ENCODE data around the gene SLCO6A1.
"Not testable (repeated sequence)": the region's sequence is repeated elsewhere in the genome, so short reads cannot be mapped to it uniquely, and the experiment has no call there.

The SLCO6A1 gene

DNA sequence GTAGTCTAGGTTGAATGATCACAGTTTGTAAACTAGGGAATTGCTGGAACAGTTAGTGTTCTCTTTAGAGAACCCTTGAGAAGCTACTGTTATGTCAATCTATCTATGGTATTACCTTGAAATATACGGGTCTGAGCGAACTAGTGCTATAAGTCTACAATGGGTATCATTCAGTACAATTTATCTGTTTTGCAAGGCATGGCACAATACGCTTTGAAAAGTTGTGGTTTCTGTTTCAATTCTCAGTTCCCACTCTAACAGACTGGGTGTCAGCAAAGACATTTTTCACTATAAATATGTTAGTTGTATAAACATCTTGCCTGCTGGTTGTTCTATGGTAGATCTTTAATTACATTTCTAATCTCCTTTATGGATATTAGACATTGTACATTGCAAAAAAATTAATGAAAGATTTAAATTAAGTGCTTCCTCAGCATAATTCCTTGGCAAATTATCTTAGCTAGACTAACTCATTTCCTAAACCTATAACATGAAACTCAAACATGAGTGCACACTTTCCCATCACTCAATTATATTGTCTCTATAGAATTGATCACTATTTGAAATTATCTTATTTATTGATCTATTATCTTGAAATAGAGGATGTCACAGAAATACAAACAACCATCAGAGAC lies 24.9 kb upstream of the SLCO6A1 start:
- H3K27me3 Mint-ChIP-seq, result peaks cover 8% of the 10 kb centered on the region
- ATAC-seq (no peak), DNase-seq (no peak)
- H3K4me3 Mint-ChIP-seq, result no peak overlapping the region
- no peak overlapping the region for H3K27ac Mint-ChIP-seq
- no peaks in the 10 kb centered on the region for H3K4me1 Mint-ChIP-seq
- peaks cover 5 to 10% of the 10 kb centered on the region in 2 donors for H3K9me3 Mint-ChIP-seq

DNA sequence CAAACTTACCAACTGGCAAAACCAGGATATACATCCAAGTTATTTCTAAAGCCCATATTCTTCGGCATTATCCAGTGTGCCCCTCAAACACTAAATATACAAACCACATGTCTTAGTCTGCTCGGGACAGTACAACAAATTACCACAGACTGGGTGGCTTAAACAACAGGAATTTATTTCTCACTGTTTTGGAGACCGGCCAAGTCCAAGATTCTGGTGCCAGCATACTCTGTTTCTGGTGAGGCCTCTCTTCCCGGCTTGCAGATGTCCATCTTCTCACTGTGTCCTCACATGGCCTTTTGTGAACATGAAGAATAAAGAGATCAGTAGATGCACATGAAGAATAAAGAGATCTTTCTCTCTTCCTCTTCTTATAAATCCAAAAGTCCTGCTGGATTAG lies 12.9 kb upstream of the SLCO6A1 start:
- ATAC-seq (no peak), DNase-seq (no peak)
- Mint-ChIP-seq H3K9me3 (no peaks in the 10 kb centered on the region), H3K27ac (no peak overlapping the region), H3K4me1 (no peaks in the 10 kb centered on the region), H3K4me3 (no peak overlapping the region), H3K27me3 (no peaks in the 10 kb centered on the region)

DNA sequence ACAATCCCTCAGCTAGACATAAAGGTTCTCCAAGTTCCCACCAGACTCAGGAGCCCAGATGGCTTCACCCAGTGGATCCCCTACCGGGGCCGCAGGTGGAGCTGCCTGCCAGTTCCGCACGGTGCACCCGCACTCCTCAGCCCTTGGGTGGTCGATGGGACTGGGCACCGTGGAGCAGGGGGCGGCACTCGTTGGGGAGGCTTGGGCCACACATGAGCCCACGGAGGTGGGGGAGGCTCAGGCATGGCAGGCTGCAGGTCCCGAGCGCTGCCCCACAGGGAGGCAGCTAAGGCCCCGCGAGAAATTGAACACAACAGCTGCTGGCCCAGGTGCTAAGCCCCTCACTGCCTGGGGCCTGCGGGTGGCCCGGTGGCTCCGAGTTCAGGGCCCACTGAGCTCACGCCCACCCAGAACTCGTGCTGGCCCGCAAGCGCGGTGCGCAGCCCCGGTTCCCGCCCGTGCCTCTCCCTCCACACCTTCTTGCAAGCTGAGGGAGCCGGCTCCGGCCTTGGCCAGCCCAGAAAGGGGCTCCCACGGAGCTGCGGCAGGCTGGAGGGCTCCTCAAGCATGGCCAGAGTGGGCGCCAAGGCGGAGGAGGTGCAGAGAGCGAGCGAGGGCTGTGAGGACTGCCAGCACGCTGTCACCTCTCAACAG lies 7.4 kb downstream of the SLCO6A1 start:
- not testable (repeated sequence) for H3K27ac Mint-ChIP-seq, DNase-seq, ATAC-seq, H3K4me3 Mint-ChIP-seq, H3K9me3 Mint-ChIP-seq, H3K4me1 Mint-ChIP-seq, H3K27me3 Mint-ChIP-seq

DNA sequence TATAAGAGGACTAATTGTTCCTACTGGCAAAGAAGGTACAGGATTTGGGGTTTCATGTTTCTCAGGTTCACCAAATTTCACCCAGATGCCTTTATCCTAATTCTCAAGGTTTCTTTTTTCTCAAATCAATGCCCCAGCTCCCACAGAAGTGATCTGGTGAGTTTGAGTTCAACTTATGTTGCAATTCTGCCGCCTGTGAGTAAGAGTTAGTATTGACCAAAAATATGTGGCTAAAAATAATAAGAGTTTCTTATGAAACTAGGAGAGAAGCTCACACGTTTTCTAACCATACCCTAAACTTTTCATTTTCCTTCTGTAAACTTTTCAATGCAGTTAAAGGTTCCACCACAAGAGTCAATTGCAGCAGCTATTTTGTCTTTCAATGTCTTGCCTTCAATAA lies 15.1 kb downstream of the SLCO6A1 start:
- Mint-ChIP-seq H3K27me3 (no peaks in the 10 kb centered on the region), H3K27ac (no peak overlapping the region), H3K9me3 (no peaks in the 10 kb centered on the region), H3K4me3 (no peak overlapping the region), H3K4me1 (no peaks in the 10 kb centered on the region)
- DNase-seq (no peak), ATAC-seq (no peak)

DNA sequence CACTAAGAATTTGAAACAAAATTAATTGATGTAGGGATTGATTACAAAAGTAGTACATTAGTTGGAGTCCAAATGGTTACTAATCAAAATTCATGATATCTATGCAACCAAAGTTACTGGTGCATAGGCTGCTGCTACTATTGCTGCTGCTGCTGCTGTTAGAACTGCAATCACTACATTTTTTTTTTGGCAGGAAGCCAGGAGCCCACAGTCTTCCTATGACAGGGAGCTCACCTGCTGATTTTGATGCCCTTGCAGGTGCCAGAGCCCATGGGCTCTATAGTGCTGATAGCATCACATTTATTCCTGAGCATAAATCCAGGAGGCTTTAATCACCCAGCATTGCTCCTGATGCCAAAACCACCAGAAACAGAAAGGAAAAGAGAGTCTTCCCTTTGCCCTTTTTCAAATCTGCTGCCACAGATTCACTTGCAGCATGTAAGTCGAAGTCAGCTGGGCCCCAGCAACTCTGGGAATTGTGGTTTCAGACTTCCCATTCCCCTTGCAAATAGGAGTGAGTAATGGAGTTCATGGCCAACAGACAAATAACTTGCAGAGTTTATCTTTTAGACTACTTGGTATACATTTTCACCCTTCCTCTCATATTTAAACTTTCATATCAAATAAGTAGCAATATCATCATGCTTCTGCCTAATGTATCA lies 17.6 kb downstream of the SLCO6A1 start:
- Mint-ChIP-seq H3K4me1 (no peaks in the 10 kb centered on the region), H3K9me3 (no peaks in the 10 kb centered on the region), H3K4me3 (no peak overlapping the region), H3K27me3 (no peaks in the 10 kb centered on the region), H3K27ac (no peak overlapping the region)
- ATAC-seq (no peak), DNase-seq (no peak)

DNA sequence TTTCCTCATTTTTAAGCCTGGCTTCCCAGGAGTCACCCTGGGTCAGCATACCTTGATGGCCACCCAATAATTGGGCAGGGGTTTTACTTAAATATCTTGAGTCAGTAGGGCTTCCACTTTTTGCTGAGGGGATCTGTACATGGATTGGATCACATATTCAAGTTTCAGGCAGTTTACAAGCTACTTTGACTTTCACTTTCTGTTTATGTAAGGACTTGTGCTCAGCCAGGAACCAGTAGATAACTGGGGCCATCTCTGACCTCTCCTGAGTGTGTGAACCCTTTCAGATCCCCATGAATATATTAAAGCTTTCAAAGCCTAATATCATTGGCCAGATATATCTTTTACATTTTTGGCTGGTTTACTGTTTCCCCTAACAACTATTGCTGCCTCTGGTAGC lies 45.1 kb downstream of the SLCO6A1 start:
- Mint-ChIP-seq H3K9me3 (peaks cover 0 to 7% of the 10 kb centered on the region in 2 donors), H3K27me3 (no peaks in the 10 kb centered on the region), H3K27ac (no peak overlapping the region), H3K4me1 (no peaks in the 10 kb centered on the region), H3K4me3 (no peak overlapping the region)
- DNase-seq (no peak), ATAC-seq (no peak)

DNA sequence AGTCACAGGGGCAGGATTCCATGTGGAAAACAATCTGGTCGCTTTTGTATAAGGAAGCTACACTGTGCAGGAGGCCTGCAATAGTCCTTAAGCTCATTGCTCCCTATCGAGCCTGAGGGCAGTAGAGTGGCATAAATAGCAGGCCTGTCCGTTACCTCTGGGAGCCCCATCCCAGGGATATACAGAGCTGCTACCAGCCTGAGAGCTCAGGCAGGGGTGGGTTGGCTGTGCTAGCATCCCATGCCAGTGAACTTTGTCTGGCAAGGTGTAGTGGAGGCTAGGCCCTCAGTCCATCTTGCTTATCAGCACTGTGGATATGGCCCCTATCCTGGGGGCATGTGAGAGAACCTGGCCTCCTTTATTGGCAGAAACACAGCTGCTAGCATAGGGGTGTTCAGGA lies 47.7 kb downstream of the SLCO6A1 start:
- ATAC-seq (peak; percentile 31), DNase-seq (no peak)
- H3K27ac Mint-ChIP-seq, result no peak overlapping the region
- peaks cover 0 to 16% of the 10 kb centered on the region in 2 donors for H3K9me3 Mint-ChIP-seq
- H3K27me3 Mint-ChIP-seq, result no peaks in the 10 kb centered on the region
- H3K4me3 Mint-ChIP-seq, result no peak overlapping the region
- H3K4me1 Mint-ChIP-seq, result no peaks in the 10 kb centered on the region

DNA sequence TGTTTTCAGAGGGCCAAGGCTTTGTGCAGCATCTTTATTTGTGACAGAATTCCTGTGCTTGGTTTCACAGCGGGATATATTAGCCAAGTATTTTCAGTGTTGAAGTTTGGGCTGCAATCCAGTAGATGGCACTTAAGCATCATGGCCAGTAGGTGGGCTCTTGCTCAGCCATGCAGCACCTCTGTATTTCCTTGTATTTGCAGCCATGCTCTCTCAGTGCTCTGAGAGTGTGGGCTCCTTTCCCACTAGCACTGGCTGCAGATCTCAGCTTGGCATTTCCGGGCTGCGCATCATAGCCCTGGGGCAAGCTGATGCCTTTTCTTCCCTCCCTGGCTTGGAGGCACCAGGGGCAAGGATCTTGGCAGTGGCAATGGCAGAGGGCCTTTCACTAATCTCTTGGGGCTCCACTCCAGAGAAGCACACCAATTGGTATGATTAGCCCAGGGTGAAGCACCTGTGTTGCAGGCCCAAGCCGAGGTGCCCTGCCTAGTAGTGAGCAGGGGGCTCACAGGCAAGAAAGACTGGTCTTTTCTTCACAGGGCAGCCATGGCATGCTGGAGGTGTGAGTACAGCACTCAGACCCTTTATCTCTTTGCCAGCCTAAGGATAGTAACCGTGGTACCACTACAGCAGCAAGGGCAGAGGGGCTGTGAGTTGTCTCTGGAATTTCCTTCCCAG lies 48.3 kb downstream of the SLCO6A1 start:
- Mint-ChIP-seq H3K4me1 (no peaks in the 10 kb centered on the region), H3K27me3 (no peaks in the 10 kb centered on the region), H3K9me3 (peaks cover 0 to 16% of the 10 kb centered on the region in 2 donors), H3K4me3 (no peak overlapping the region), H3K27ac (no peak overlapping the region)
- DNase-seq (no peak), ATAC-seq (no peak)

DNA sequence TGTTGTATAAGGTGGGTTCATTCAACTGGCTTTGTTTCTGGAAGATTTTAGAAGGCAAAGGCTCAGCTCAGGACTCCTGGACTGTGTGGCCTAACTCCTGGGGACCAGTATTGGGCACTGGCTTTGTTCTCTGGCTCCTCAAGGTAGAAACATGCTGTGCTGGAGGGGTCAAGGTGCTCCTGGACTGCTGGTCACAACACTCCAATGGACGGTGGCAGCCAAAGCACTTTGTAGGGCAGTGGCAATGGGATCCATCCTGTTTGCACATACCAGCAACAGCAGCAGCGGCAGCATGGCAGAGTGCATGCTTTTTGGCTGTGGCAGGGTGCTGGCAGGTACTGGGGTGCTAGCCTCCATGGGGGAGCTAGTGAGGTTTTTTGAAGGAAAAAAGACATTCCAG lies 65.3 kb downstream of the SLCO6A1 start:
- Mint-ChIP-seq H3K9me3 (peaks cover 0 to 14% of the 10 kb centered on the region in 2 donors), H3K4me3 (no peak overlapping the region), H3K27me3 (no peaks in the 10 kb centered on the region), H3K4me1 (no peaks in the 10 kb centered on the region), H3K27ac (no peak overlapping the region)
- DNase-seq (no peak), ATAC-seq (no peak)

DNA sequence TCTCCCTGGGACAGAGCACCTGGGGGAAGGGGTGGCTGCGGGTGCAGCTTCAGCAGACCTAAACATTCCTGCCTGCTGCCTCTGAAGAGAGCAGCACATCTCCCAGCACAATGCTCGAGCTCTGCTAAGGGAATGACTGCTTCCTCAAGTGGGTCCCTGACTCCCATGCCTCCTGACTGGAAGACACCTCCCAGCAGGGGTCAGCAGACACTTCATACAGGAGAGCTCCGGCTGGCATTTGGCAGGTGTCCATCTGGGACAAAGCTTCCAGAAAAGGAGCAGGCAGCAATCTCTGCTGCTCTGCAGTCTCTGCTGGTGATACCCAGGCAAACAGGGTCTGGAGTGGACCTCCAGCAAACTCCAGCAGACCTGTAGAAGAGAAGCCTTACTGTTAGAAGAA lies 77.2 kb downstream of the SLCO6A1 start:
- no peak for DNase-seq
- Mint-ChIP-seq H3K27ac (no peak overlapping the region), H3K27me3 (no peaks in the 10 kb centered on the region), H3K4me3 (no peak overlapping the region), H3K4me1 (no peaks in the 10 kb centered on the region), H3K9me3 (peaks cover 4 to 31% of the 10 kb centered on the region in 2 donors)
- no peak for ATAC-seq

DNA sequence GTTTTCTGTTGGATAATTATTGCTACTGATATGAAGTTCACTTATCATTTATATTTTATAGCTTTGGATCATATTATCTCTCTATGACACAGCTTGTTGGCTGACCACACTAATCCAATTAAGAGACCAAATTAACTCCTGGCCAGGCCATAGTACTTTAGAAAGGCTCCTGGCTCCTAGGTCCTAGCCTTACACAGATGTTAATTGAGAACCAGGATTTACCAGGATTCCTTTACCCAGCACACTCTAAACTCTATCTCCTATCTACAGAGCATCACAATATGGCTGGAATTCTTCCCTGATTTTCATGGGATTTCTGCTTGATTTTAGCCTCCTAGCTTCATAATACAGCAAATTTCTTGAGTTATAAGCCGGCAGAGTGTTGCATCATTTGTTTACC lies 80.3 kb downstream of the SLCO6A1 start:
- Mint-ChIP-seq H3K27me3 (no peaks in the 10 kb centered on the region), H3K4me3 (no peak overlapping the region), H3K9me3 (peaks cover 0 to 7% of the 10 kb centered on the region in 2 donors), H3K4me1 (no peaks in the 10 kb centered on the region), H3K27ac (peak overlapping the region in 1 of 2 donors; percentile 72)
- no peak for ATAC-seq
- DNase-seq, result no peak

DNA sequence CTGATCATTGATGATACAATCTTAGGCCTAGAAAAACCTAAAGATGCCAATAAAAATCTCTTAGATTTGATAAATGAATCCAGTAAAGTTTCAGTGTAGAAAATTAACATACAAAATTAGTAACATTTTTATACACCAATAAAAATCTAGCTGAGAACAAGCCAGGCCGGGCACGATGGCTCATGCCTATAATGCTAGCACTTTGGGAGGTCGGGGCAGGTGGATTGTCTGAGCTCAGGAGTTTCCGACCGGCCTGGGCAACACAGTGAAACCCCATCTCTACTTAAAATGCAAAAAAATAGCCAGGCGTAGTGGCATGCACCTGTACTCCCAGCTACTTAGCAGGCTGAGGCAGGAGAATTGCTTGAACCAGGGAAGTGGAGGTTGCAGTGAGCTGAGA lies 84.4 kb downstream of the SLCO6A1 start:
- no peak overlapping the region for H3K27ac Mint-ChIP-seq
- no peak for DNase-seq
- ATAC-seq, result no peak
- H3K4me3 Mint-ChIP-seq, result no peak overlapping the region
- H3K27me3 Mint-ChIP-seq, result no peaks in the 10 kb centered on the region
- H3K4me1 Mint-ChIP-seq, result no peaks in the 10 kb centered on the region
- H3K9me3 Mint-ChIP-seq, result peaks cover 5 to 7% of the 10 kb centered on the region in 2 donors

DNA sequence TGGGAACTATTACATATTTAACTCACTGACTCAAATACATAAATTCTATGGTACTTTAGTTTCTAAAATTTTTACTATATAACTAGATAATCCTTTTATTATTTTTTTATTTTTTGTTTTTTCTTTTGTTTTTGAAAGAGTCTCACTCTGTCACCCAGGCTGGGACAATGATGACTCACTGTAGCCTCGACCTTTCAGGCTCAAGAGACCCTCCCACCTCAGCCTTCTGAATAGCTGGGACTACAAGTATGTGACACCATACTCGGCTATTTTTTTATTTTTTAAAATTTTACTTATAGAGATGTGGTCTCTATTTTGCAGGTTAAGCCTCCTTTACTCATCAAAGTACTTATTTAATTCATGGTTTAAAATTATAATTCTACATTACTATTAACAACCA lies 110.6 kb downstream of the SLCO6A1 start:
- Mint-ChIP-seq H3K27me3 (no peaks in the 10 kb centered on the region), H3K4me1 (no peaks in the 10 kb centered on the region), H3K9me3 (peaks cover 8 to 16% of the 10 kb centered on the region in 2 donors), H3K4me3 (no peak overlapping the region), H3K27ac (no peak overlapping the region)
- DNase-seq (no peak), ATAC-seq (no peak)

DNA sequence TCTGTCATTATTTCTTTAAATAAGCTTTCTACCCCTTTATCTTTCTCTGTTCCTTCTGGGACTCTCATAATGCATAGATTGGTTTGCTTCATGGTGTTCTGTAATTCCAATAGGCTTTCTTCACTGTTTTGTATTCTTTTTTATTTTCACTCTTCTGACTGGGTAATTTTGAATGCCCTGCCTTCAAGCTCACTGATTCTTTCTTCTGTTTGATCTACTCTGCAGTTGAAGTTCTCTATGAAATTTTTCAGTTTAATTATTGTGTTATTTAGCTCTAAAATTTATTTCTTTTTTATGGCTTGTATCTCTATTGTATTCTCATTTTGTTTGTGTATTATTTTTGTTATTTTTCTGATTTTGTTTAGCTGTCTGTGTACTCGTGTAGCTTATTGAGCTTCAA lies 113.4 kb downstream of the SLCO6A1 start:
- Mint-ChIP-seq H3K27ac (no peak overlapping the region), H3K4me1 (no peaks in the 10 kb centered on the region), H3K27me3 (no peaks in the 10 kb centered on the region), H3K9me3 (peaks cover 12 to 16% of the 10 kb centered on the region in 2 donors), H3K4me3 (no peak overlapping the region)
- DNase-seq (no peak), ATAC-seq (no peak)

DNA sequence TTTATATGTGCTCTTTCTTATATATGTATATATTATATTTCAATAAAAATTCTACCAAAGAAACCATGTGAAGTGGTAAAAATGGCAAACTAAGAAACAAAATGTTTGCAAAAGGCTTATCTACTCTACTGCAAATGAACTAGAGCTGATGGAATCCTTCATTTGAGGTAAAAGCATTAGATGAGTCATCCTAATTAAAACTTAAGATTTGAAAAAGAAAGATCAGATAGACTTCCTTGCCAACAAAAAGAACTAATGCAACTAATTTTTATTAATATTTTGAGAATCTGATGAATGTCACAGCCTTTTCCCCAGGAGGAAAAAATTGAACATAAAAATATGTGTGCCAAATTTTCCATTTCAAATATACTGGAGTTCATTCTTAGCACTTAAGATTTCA lies 118.6 kb downstream of the SLCO6A1 start:
- ATAC-seq, result no peak
- Mint-ChIP-seq H3K4me1 (no peaks in the 10 kb centered on the region), H3K9me3 (peaks cover 4 to 9% of the 10 kb centered on the region in 2 donors), H3K27ac (no peak overlapping the region), H3K27me3 (no peaks in the 10 kb centered on the region), H3K4me3 (no peak overlapping the region)
- no peak for DNase-seq

DNA sequence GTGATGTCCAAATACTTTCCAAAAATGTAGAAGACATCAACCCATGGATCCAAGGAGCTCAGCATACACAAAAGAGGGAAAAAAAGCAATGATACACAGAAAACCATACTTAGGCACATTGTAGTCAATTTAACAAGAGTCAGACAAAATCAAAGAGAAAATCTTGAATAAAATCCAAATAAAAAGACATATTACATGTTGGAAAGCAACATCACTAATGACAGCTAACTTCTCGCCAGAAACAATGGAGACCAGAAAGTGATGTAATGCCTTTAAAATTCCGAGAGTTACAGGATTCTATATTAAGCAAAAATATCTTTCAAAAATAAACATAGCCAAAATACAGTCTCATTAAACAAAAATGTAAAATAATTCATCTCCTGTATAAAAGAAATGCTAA lies 122.9 kb downstream of the SLCO6A1 start:
- no peaks in the 10 kb centered on the region for H3K4me1 Mint-ChIP-seq
- H3K9me3 Mint-ChIP-seq, result no peaks in the 10 kb centered on the region
- no peak overlapping the region for H3K27ac Mint-ChIP-seq
- no peaks in the 10 kb centered on the region for H3K27me3 Mint-ChIP-seq
- DNase-seq (no peak), ATAC-seq (no peak)
- no peak overlapping the region for H3K4me3 Mint-ChIP-seq

Data from stimulated activated naive CD8-positive, alpha-beta T cell treated with anti-CD3 and anti-CD28 coated beads, Interleukin-15, amount 100 ng/mL, for 72 hours (primary cell).